GM19455 (cell line): ENCODE data around the gene KDM4E.
"Not testable (repeated sequence)": the region's sequence is repeated elsewhere in the genome, so short reads cannot be mapped to it uniquely, and the experiment has no call there.

Experiments used
- ATAC-seq: cut with Tn5 transposase; IDR thresholded peaks from one replicate; pipeline ENCODE4 v1.9.1; 2021; ENCODE audit not compliant: unreplicated experiment

The KDM4E gene

GRCh38 chr11:95024958-95025357 lies at the start of gene KDM4E:
Gene KDM4E (plus strand): TSS chr11:95025258. CDS start chr11:95025558, 300 bp downstream.
- ATAC-seq: no peak

- no peak for ATAC-seq
These were observed 49.5 kb upstream of the KDM4E start for GRCh38 chr11:94975599-94975998.

DNA sequence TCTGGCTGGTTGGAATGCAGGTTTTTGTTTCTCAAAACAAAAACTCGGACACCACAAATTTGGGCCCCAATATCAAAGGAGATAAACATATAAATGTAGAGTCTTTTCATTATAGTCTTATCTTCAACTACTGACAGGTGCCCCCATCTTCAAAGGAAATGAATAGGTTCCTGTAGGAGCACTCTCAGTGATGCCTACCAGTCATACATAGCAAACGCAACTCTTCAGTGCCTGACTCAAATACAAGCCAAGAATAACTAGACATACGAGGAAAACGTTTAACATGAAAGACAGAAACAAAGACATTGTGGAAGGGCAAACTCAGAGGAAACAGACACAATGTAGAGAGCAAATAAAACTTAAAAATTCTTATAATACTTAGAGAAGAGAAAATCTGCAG lies 37.7 kb upstream of the KDM4E start:
- ATAC-seq: no peak

- no peak for ATAC-seq
These were observed 36.3 kb upstream of the KDM4E start for GRCh38 chr11:94988748-94989147.

GRCh38 chr11:94993400-94993943 lies 31.6 kb upstream of the KDM4E start:
- no peak for ATAC-seq

- no peak for ATAC-seq
These were observed 27.6 kb upstream of the KDM4E start for GRCh38 chr11:94997437-94997836.

- no peak for ATAC-seq
These were observed 26.8 kb upstream of the KDM4E start for GRCh38 chr11:94998285-94998684.

GRCh38 chr11:95003716-95004115 lies 21.3 kb upstream of the KDM4E start:
- no peak for ATAC-seq

- no peak for ATAC-seq
These were observed 19.4 kb upstream of the KDM4E start for GRCh38 chr11:95005642-95006041.

DNA sequence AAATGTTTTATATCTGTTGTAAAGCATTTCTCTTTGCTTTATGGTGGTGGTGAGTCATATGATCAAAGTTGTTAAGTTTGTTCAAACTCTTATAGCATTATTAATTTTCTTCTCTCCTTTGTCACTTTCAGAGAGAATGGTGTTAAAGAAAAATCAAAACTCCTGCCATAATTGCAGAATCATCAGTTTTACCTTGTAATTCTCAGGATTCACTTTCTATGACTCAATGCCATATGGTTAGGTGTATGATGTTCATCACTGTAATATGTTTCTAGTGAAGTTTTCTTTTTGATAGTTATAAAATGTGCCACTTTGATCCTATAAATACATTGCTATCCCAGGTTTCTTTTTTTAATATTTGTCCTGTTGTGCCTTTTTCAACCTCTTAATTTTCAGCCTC lies 13.7 kb upstream of the KDM4E start:
- ATAC-seq: no peak

DNA sequence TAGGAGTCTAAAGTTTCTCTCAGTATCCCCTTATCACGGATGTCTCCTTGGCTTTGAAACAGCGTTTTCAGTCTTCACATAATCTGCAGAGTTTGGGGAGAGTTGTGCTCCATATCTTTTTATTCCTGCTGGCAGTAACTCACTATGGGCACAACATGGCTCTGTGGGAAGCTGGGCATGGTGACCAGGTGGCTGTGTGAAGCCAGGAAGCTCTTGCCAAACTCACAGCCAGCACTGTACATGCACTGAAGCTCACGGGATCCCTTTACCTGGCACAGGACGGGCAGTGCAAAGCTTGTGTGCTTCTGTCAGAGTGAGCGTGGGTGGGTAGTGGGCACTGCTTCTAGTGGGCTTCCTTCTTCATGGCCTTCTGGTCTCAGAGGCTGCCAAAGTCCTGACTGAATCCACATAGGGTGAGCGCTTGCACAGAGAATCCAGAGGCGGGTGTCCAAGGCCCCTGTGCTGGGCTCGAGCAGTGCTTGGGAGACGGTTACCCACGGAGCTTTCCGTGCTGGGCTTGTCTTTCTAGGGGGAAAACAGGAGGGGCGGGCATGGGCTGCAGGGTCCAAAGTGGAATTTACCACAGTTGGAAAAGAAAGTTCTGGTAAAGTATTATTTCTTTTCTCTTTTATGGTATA lies 10.8 kb upstream of the KDM4E start:
- no peak for ATAC-seq

- no peak for ATAC-seq
These were observed 8.9 kb upstream of the KDM4E start for GRCh38 chr11:95016139-95016538.

- not testable (repeated sequence) for ATAC-seq
These were observed 3.6 kb upstream of the KDM4E start for GRCh38 chr11:95021468-95021867.

DNA sequence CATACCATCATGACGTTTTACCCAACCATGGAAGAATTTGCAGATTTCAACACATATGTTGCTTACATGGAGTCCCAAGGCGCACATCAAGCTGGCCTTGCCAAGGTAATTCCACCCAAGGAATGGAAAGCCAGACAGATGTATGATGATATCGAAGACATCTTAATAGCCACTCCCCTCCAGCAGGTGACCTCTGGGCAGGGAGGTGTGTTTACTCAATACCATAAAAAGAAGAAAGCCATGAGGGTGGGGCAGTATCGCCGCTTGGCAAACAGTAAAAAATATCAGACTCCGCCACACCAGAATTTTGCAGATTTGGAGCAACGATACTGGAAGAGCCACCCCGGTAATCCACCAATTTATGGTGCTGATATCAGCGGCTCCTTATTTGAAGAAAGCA lies 536 bp downstream of the KDM4E start:
- not testable (repeated sequence) for ATAC-seq

- no peak for ATAC-seq
These were observed 3.3 kb downstream of the KDM4E start for GRCh38 chr11:95028357-95028756.

DNA sequence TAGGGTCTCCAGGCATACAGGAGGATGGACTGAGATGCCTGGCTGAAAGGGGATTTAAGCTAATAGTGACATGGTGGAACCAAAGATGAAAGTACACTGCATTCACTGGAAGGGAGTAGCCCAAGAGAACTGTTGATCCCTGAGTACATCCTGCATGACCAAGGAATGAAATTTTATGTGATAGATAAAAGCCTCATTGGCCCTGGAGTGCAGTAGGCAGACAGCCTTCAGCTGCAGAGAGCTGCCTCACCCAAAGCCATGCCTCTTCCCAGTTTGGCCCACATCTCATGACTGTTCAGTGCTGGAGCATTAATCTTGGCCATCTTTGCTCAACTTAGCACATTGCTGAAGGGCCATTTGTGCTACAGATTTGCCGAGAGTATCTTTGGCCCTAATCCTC lies 8.0 kb downstream of the KDM4E start:
- no peak for ATAC-seq

GRCh38 chr11:95035316-95035715 lies 10.3 kb downstream of the KDM4E start:
- ATAC-seq: no peak

GRCh38 chr11:95037356-95038035 lies 12.4 kb downstream of the KDM4E start:
- ATAC-seq: not testable (repeated sequence)

GRCh38 chr11:95042239-95042638 lies 17.2 kb downstream of the KDM4E start:
- no peak for ATAC-seq

GRCh38 chr11:95042906-95043305 lies 17.8 kb downstream of the KDM4E start:
- no peak for ATAC-seq

- ATAC-seq: no peak
These were observed 19.0 kb downstream of the KDM4E start for GRCh38 chr11:95044010-95044409.

DNA sequence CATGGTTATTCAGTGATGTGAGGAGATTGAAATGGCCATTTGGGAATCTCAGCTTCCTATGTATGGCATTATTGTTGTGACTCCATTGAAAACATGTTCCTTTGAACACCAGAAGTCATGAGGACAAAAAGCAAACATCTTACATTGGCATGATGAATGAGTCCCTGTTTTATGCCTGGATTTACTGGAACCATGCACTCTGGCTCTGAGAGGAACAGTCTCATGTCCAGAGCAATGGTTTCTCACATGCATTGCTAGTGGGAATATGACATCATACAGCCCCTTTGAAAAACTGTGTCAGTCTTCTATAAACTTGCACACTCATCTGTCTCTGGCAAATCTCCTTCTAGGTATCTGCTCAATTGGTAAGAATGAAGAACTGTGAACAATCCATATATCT lies 20.8 kb downstream of the KDM4E start:
- ATAC-seq: no peak
